ENCODE measurements around the gene HSH2D. TPM values are rescaled to one million over a fixed set of nuclear protein-coding genes. Genes with fewer than 3 reads are reported as not detected.

The HSH2D gene
- total RNA-seq, 4 donors from 2014 or later, result 0.23 to 1.4 TPM; not detected in 2

GRCh38 chr19:16207490-16208025 lies 64.1 kb downstream of the HSH2D start:
- Histone ChIP-seq H3K27ac (no peak overlapping the region), H3K4me1 (no peaks in the 10 kb centered on the region), H3K27me3 (no peaks in the 10 kb centered on the region), H3K9me3 (no peaks in the 10 kb centered on the region), H3K4me3 (no peak overlapping the region), H3K36me3 (peaks cover 95% of the 10 kb centered on the region)
- DNase-seq (ENCODE audit: low spot score in 2 of 2), result no peak
- TF ChIP-seq EP300 (IDR thresholded peaks at IDR 0.05) (no peak), POLR2AphosphoS5 (IDR thresholded peaks at IDR 0.05) (no peak), CTCF (IDR thresholded peaks at IDR 0.05) (no peak), POLR2A (IDR thresholded peaks at IDR 0.05) (no peak)
- 90% methylated on average over 11 of the region's 12 CpGs for WGBS

Other genes with a start within 250 kb of the HSH2D start
- 10 to 100 TPM in 1 of 4 donors, 1 to 10 TPM in 3; 1.2 to 13.7 (median 3.3) TPM for gene CYP4F2, start 245.6 kb upstream of the HSH2D start, total RNA-seq
- 1 to 10 TPM in 1 of 4 donors, under 1 TPM in 3; 0.19 to 1.3 (median 0.72) TPM for gene CYP4F11, start 209.2 kb upstream of the HSH2D start, total RNA-seq
- gene OR10H4, start 194.7 kb upstream of the HSH2D start, total RNA-seq, result not detected
- 100 to 1,000 TPM; 195 to 224 (median 205) TPM for gene TPM4, start 67.2 kb upstream of the HSH2D start, total RNA-seq
- gene RAB8A, start 31.8 kb upstream of the HSH2D start, total RNA-seq, result 10 to 100 TPM; 48.9 to 61.9 (median 58.5) TPM
- not detected for gene CIB3, start 29.8 kb downstream of the HSH2D start, total RNA-seq
- 100 to 1,000 TPM in 1 of 4 donors, 10 to 100 TPM in 3; 64.2 to 102 (median 81.2) TPM for gene FAM32A, start 41.7 kb downstream of the HSH2D start, total RNA-seq
- gene AP1M1, start 54.2 kb downstream of the HSH2D start, total RNA-seq, result 10 to 100 TPM; 37.2 to 61.2 (median 45.0) TPM
- gene KLF2, start 181.1 kb downstream of the HSH2D start, total RNA-seq, result 10 to 100 TPM; 27.0 to 41.1 (median 36.9) TPM

Data from suprapubic skin (tissue), 4 donors.